Measurements from ENCODE around the gene CIP2A.

Gene CIP2A

GRCh38 chr3:108602935-108603294, 13.7 kb upstream of the CIP2A start:
- Histone ChIP-seq H3K9ac (ENCODE audit: low read length in 5 of 5) (no peak overlapping the region), H3K27ac (ENCODE audit: low read depth, low read length) (no peak overlapping the region), H3K27me3 (ENCODE audit: control insufficient read depth in 5 of 5, insufficient read depth in 4 of 5, low read length in 5 of 5) (no peaks in the 10 kb centered on the region), H3K9me3 (ENCODE audit: control insufficient read depth in 5 of 5, low read length in 5 of 5) (no peaks in the 10 kb centered on the region), H3K4me1 (ENCODE audit: control insufficient read depth in 5 of 5, insufficient read depth in 5 of 5, low read length in 5 of 5) (peaks cover 0 to 9% (median 0%) of the 10 kb centered on the region in 5 donors), H3K4me3 (ENCODE audit: low read depth in 1 of 5, low read length in 5 of 5) (no peak overlapping the region), H3K36me3 (ENCODE audit: control insufficient read depth in 5 of 5, insufficient read depth in 5 of 5, low read length in 5 of 5) (peaks cover 0 to 3% (median 0%) of the 10 kb centered on the region in 5 donors)

DNA sequence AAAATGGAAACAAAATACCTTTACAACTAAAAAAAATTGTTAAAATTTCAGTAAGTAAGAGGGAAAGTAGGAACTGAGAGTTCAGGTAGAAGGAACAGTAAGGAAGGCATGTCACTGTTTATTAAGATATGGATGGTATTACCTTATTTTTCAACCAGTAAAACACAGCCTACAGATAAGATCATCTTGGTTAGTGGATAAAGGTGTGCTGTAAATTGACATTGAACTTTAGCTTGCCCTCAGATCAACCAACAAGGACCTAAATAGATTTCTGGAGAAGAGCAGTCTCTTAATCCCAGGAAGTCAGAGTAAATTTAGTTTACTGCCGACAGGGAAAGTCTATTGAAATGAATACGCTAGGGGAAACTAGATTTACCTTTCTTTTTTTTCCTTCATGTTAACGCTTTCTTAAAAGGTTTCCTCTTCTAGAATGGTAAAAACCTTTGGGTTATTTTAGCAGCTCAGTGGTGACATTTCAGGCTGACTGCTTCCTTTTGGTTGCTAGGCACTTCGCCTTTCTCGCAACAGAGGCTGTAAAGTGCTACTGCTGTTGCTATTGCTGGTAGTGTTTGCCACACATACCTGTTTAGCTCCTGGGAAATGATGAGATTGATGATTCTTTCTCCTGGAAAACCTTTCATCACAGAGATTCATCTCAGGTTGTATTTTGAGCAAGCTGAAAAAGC, 13.2 kb upstream of the CIP2A start:
- Histone ChIP-seq H3K27ac (ENCODE audit: low read depth, low read length) (no peak overlapping the region), H3K4me3 (ENCODE audit: low read depth in 1 of 5, low read length in 5 of 5) (no peak overlapping the region), H3K9ac (ENCODE audit: low read length in 5 of 5) (peak overlapping the region in 1 of 5 donors; percentile 30)

GRCh38 chr3:108599677-108600409, 10.6 kb upstream of the CIP2A start:
- H3K9ac ChIP-seq (ENCODE audit: low read length in 5 of 5), result no peak overlapping the region
- no peak overlapping the region for H3K4me3 ChIP-seq (ENCODE audit: low read depth in 1 of 5, low read length in 5 of 5)
- H3K27me3 ChIP-seq (ENCODE audit: control insufficient read depth in 5 of 5, insufficient read depth in 4 of 5, low read length in 5 of 5), result no peaks in the 10 kb centered on the region
- peaks cover 0 to 9% (median 0%) of the 10 kb centered on the region in 5 donors for H3K4me1 ChIP-seq (ENCODE audit: control insufficient read depth in 5 of 5, insufficient read depth in 5 of 5, low read length in 5 of 5)
- no peaks in the 10 kb centered on the region for H3K9me3 ChIP-seq (ENCODE audit: control insufficient read depth in 5 of 5, low read length in 5 of 5)
- no peak overlapping the region for H3K27ac ChIP-seq (ENCODE audit: low read depth, low read length)
- peaks cover 0 to 3% (median 0%) of the 10 kb centered on the region in 5 donors for H3K36me3 ChIP-seq (ENCODE audit: control insufficient read depth in 5 of 5, insufficient read depth in 5 of 5, low read length in 5 of 5)

More for the DNA sequence above, 13.2 kb upstream of the CIP2A start:
- H3K9me3 ChIP-seq (ENCODE audit: control insufficient read depth in 5 of 5, low read length in 5 of 5), result no peaks in the 10 kb centered on the region
- H3K27me3 ChIP-seq (ENCODE audit: control insufficient read depth in 5 of 5, insufficient read depth in 4 of 5, low read length in 5 of 5), result no peaks in the 10 kb centered on the region
- H3K36me3 ChIP-seq (ENCODE audit: control insufficient read depth in 5 of 5, insufficient read depth in 5 of 5, low read length in 5 of 5), result peaks cover 0 to 3% (median 0%) of the 10 kb centered on the region in 5 donors
- H3K4me1 ChIP-seq (ENCODE audit: control insufficient read depth in 5 of 5, insufficient read depth in 5 of 5, low read length in 5 of 5), result peaks cover 0 to 9% (median 0%) of the 10 kb centered on the region in 5 donors

DNA sequence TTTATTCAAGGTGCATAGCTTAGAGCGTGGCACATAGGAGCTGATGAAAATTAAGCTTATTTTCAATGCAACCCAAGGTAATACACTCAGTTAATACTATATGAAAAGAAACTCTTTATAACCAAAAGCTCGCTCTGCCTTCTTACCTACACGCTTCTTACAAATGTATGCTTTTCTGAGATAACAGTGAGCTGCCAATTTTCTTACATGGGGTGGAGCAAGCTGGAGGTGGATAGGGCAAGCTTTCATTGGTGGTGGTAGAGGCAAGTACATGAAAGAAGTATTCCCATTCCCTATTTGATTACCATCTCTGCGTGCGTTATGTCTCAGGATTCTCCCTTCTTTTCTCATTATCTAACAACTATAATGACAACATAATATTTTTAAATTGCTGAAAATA, 9.1 kb upstream of the CIP2A start:
- Histone ChIP-seq H3K4me1 (ENCODE audit: control insufficient read depth in 5 of 5, insufficient read depth in 5 of 5, low read length in 5 of 5) (peaks cover 0 to 9% (median 0%) of the 10 kb centered on the region in 5 donors), H3K9me3 (ENCODE audit: control insufficient read depth in 5 of 5, low read length in 5 of 5) (no peaks in the 10 kb centered on the region), H3K9ac (ENCODE audit: low read length in 5 of 5) (no peak overlapping the region), H3K27me3 (ENCODE audit: control insufficient read depth in 5 of 5, insufficient read depth in 4 of 5, low read length in 5 of 5) (no peaks in the 10 kb centered on the region), H3K27ac (ENCODE audit: low read depth, low read length) (no peak overlapping the region), H3K4me3 (ENCODE audit: low read depth in 1 of 5, low read length in 5 of 5) (no peak overlapping the region), H3K36me3 (ENCODE audit: control insufficient read depth in 5 of 5, insufficient read depth in 5 of 5, low read length in 5 of 5) (peaks cover 0 to 3% (median 0%) of the 10 kb centered on the region in 5 donors)

GRCh38 chr3:108595321-108595720, 6.1 kb upstream of the CIP2A start:
- Histone ChIP-seq H3K27me3 (ENCODE audit: control insufficient read depth in 5 of 5, insufficient read depth in 4 of 5, low read length in 5 of 5) (no peaks in the 10 kb centered on the region), H3K36me3 (ENCODE audit: control insufficient read depth in 5 of 5, insufficient read depth in 5 of 5, low read length in 5 of 5) (no peaks in the 10 kb centered on the region), H3K27ac (ENCODE audit: low read depth, low read length) (no peak overlapping the region), H3K4me1 (ENCODE audit: control insufficient read depth in 5 of 5, insufficient read depth in 5 of 5, low read length in 5 of 5) (peaks cover 0 to 5% (median 4%) of the 10 kb centered on the region in 5 donors), H3K9ac (ENCODE audit: low read length in 5 of 5) (no peak overlapping the region), H3K9me3 (ENCODE audit: control insufficient read depth in 5 of 5, low read length in 5 of 5) (no peaks in the 10 kb centered on the region), H3K4me3 (ENCODE audit: low read depth in 1 of 5, low read length in 5 of 5) (no peak overlapping the region)

DNA sequence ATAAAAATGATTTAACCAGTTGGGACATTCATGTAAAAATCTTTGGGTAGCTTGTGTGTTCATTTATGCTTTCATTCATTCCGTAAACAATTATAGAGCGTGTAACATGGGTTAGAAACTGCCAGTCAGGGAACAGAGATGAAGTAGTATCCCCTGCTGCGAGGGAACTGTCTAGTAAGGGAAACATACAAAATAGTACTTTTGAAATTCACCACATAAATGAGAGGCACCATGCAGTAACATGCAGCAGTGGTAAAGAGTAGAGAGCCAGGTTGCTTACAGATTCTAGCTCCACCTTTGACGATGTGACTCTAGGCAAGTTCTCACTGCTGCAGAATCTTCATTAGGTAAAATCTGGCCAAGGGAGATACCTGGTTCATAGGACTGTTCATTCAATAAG, 1.2 kb upstream of the CIP2A start:
- Histone ChIP-seq H3K9me3 (ENCODE audit: control insufficient read depth in 5 of 5, low read length in 5 of 5) (no peaks in the 10 kb centered on the region), H3K27me3 (ENCODE audit: control insufficient read depth in 5 of 5, insufficient read depth in 4 of 5, low read length in 5 of 5) (no peaks in the 10 kb centered on the region), H3K4me1 (ENCODE audit: control insufficient read depth in 5 of 5, insufficient read depth in 5 of 5, low read length in 5 of 5) (peaks cover 0 to 16% (median 12%) of the 10 kb centered on the region in 5 donors), H3K4me3 (ENCODE audit: low read depth in 1 of 5, low read length in 5 of 5) (peak overlapping the region; percentile 83 to 99 (median 92)), H3K9ac (ENCODE audit: low read length in 5 of 5) (peak overlapping the region; percentile 3 to 99 (median 96)), H3K27ac (ENCODE audit: low read depth, low read length) (peak overlapping the region; percentile 99), H3K36me3 (ENCODE audit: control insufficient read depth in 5 of 5, insufficient read depth in 5 of 5, low read length in 5 of 5) (no peaks in the 10 kb centered on the region)

DNA sequence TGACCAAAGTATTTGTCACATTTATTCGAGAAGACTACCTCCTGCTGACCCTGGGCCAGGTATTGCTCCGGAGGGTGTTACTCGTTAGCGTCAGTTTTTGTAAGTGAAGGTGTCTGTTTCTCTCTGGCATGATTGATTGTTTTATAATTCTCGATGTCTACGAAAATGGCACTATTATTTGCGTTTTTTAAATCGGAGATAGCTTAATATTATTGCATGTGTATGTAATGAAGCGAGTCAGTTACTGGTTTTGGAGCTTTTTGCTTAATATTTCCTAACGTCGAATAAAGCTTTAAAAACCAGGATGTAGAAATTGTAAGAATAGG, 723 bp upstream of the CIP2A start:
- no peaks in the 10 kb centered on the region for H3K9me3 ChIP-seq (ENCODE audit: control insufficient read depth in 5 of 5, low read length in 5 of 5)
- peak overlapping the region; percentile 83 to 99 (median 92) for H3K4me3 ChIP-seq (ENCODE audit: low read depth in 1 of 5, low read length in 5 of 5)
- H3K4me1 ChIP-seq (ENCODE audit: control insufficient read depth in 5 of 5, insufficient read depth in 5 of 5, low read length in 5 of 5), result peaks cover 0 to 16% (median 12%) of the 10 kb centered on the region in 5 donors
- H3K27ac ChIP-seq (ENCODE audit: low read depth, low read length), result peak overlapping the region; percentile 99
- H3K9ac ChIP-seq (ENCODE audit: low read length in 5 of 5), result peak overlapping the region; percentile 93 to 99 (median 98)
- no peaks in the 10 kb centered on the region for H3K36me3 ChIP-seq (ENCODE audit: control insufficient read depth in 5 of 5, insufficient read depth in 5 of 5, low read length in 5 of 5)
- no peaks in the 10 kb centered on the region for H3K27me3 ChIP-seq (ENCODE audit: control insufficient read depth in 5 of 5, insufficient read depth in 4 of 5, low read length in 5 of 5)

- no peaks in the 10 kb centered on the region for H3K27me3 ChIP-seq (ENCODE audit: control insufficient read depth in 5 of 5, insufficient read depth in 4 of 5, low read length in 5 of 5)
- peaks cover 0 to 16% (median 12%) of the 10 kb centered on the region in 5 donors for H3K4me1 ChIP-seq (ENCODE audit: control insufficient read depth in 5 of 5, insufficient read depth in 5 of 5, low read length in 5 of 5)
- peak overlapping the region; percentile 93 to 99 (median 98) for H3K9ac ChIP-seq (ENCODE audit: low read length in 5 of 5)
- peak overlapping the region; percentile 83 to 99 (median 92) for H3K4me3 ChIP-seq (ENCODE audit: low read depth in 1 of 5, low read length in 5 of 5)
- H3K36me3 ChIP-seq (ENCODE audit: control insufficient read depth in 5 of 5, insufficient read depth in 5 of 5, low read length in 5 of 5), result no peaks in the 10 kb centered on the region
- H3K27ac ChIP-seq (ENCODE audit: low read depth, low read length), result peak overlapping the region; percentile 99
- H3K9me3 ChIP-seq (ENCODE audit: control insufficient read depth in 5 of 5, low read length in 5 of 5), result no peaks in the 10 kb centered on the region
Observed at GRCh38 chr3:108588601-108589000, 637 bp downstream of the CIP2A start.

DNA sequence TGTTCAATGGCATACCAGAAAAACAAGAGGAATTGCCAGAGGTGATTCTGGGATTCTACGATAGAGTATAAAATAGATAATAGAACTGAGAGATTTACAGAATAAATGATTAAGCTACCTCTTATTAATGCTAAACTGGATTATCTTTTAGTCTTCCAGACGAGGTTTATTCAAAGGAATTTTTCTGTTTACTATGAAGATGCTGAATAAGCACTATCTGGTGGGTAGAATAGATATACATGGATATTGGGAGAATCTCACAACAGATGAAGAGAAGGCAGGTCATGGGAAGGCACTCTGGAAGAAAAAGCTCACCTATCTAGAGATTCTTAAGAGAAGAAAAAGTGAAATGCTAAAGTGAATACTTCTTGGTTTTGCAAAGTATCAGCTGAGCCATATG, 11.2 kb downstream of the CIP2A start:
- Histone ChIP-seq H3K4me1 (ENCODE audit: control insufficient read depth in 5 of 5, insufficient read depth in 5 of 5, low read length in 5 of 5) (no peaks in the 10 kb centered on the region), H3K27me3 (ENCODE audit: control insufficient read depth in 5 of 5, insufficient read depth in 4 of 5, low read length in 5 of 5) (no peaks in the 10 kb centered on the region), H3K9me3 (ENCODE audit: control insufficient read depth in 5 of 5, low read length in 5 of 5) (no peaks in the 10 kb centered on the region), H3K27ac (ENCODE audit: low read depth, low read length) (no peak overlapping the region), H3K4me3 (ENCODE audit: low read depth in 1 of 5, low read length in 5 of 5) (no peak overlapping the region), H3K36me3 (ENCODE audit: control insufficient read depth in 5 of 5, insufficient read depth in 5 of 5, low read length in 5 of 5) (peaks cover 0 to 4% (median 0%) of the 10 kb centered on the region in 5 donors), H3K9ac (ENCODE audit: low read length in 5 of 5) (no peak overlapping the region)

DNA sequence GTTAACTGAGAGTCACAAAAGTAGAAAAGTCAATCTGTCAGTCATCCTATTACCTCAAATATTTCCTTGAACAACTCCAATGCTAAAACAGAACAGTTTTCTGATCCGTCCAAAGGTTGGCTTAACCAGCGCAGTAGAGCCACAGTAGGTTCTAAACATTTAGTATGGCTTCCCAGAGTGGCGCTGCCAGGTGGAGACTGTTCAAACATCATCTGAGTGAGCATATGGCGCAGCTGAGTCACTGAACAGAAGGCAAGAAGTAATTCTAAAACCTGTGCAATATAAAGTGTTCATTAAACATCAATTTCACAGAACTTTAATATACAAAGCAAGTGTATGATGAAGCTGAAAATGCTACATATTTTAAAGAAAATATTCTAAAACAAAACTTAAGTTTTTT, 19.9 kb downstream of the CIP2A start:
- H3K27ac ChIP-seq (ENCODE audit: low read depth, low read length), result no peak overlapping the region
- no peaks in the 10 kb centered on the region for H3K27me3 ChIP-seq (ENCODE audit: control insufficient read depth in 5 of 5, insufficient read depth in 4 of 5, low read length in 5 of 5)
- H3K36me3 ChIP-seq (ENCODE audit: control insufficient read depth in 5 of 5, insufficient read depth in 5 of 5, low read length in 5 of 5), result peaks cover 0 to 3% (median 0%) of the 10 kb centered on the region in 5 donors
- no peaks in the 10 kb centered on the region for H3K4me1 ChIP-seq (ENCODE audit: control insufficient read depth in 5 of 5, insufficient read depth in 5 of 5, low read length in 5 of 5)
- H3K9me3 ChIP-seq (ENCODE audit: control insufficient read depth in 5 of 5, low read length in 5 of 5), result no peaks in the 10 kb centered on the region
- no peak overlapping the region for H3K9ac ChIP-seq (ENCODE audit: low read length in 5 of 5)
- no peak overlapping the region for H3K4me3 ChIP-seq (ENCODE audit: low read depth in 1 of 5, low read length in 5 of 5)

All from subcutaneous abdominal adipose tissue (tissue), 5 donors.